Neuronal stem cell (in vitro differentiated cells): Measurements from ENCODE around the gene MACF1.

Source experiments
- DNase-seq: peaks from one replicate; pipeline ENCODE4 v3.0.0-alpha.2; 2013; ENCODE audit warnings: low spot score
- H2AFZ ChIP-seq: one replicate; pipeline ENCODE4 v1.6.1; 2013; ENCODE audit warnings: mild to moderate bottlenecking, low read length, inconsistent platforms
- H2AK5ac ChIP-seq: 2 replicates; pipeline ENCODE4 v1.6.1; 2013; ENCODE audit warnings: low read depth, mild to moderate bottlenecking, inconsistent platforms, low read length, moderate library complexity, mixed read lengths
- H2BK120ac ChIP-seq: 2 replicates; pipeline ENCODE4 v1.6.1; 2013; ENCODE audit warnings: low read depth, mild to moderate bottlenecking, inconsistent platforms, low read length, moderate library complexity, mixed read lengths
- H2BK12ac ChIP-seq: one replicate; pipeline ENCODE4 v1.6.1; 2013; ENCODE audit warnings: low read length, inconsistent platforms
- H2BK15ac ChIP-seq: 2 replicates; pipeline ENCODE4 v1.6.1; 2013; ENCODE audit warnings: mild to moderate bottlenecking, low read length, inconsistent platforms, mixed read lengths
- H2BK5ac ChIP-seq: one replicate; pipeline ENCODE4 v1.6.1; 2013; ENCODE audit warnings: inconsistent platforms, mild to moderate bottlenecking, low read length, moderate library complexity
- H3K14ac ChIP-seq: one replicate; pipeline ENCODE4 v1.6.1; 2013; ENCODE audit warnings: low read length, inconsistent platforms
- H3K18ac ChIP-seq: 2 replicates; pipeline ENCODE4 v1.6.1; 2013; ENCODE audit warnings: low read length, inconsistent platforms
- H3K23ac ChIP-seq: 2 replicates; pipeline ENCODE4 v1.6.1; 2013; ENCODE audit warnings: low read depth, mild to moderate bottlenecking, mixed read lengths, low read length, inconsistent platforms; ENCODE audit not compliant: poor library complexity
- H3K27ac ChIP-seq: replicated peaks from 3 replicates; pipeline ENCODE4 v1.5.1; 2013; ENCODE audit warnings: low read length, inconsistent platforms
- H3K27me3 ChIP-seq, 3 experiments: 2 replicates each; pipeline ENCODE4 v1.6.1; 2013; ENCODE audit warnings: low read length in 3 of 3, mild to moderate bottlenecking in 2 of 3, inconsistent platforms in 1 of 3, low read depth in 1 of 3, mixed read lengths in 1 of 3, moderate library complexity in 1 of 3; ENCODE audit not compliant: control insufficient read depth in 3 of 3, insufficient read depth in 3 of 3
- H3K36me3 ChIP-seq, 2 donors: replicated peaks in 1 of 2; 2 replicates each; pipeline ENCODE4 v1.6.1; 2013; ENCODE audit warnings: low read length in 2 of 2; ENCODE audit not compliant: control insufficient read depth in 2 of 2, insufficient read depth in 2 of 2
- H3K4ac ChIP-seq: 2 replicates; pipeline ENCODE4 v1.6.1; 2013; ENCODE audit warnings: inconsistent platforms, mild to moderate bottlenecking, low read length, moderate library complexity
- H3K4me1 ChIP-seq, 2 donors: 1 replicate in 1 of 2; 2 replicates in 1 of 2; pipeline ENCODE4 v1.6.1; 2013; ENCODE audit warnings: low read length in 2 of 2, low read depth in 1 of 2; ENCODE audit not compliant: control insufficient read depth in 2 of 2, insufficient read depth in 1 of 2
- H3K4me2 ChIP-seq: one replicate; pipeline ENCODE4 v1.6.1; 2013; ENCODE audit warnings: mild to moderate bottlenecking, low read length, inconsistent platforms; ENCODE audit not compliant: insufficient read depth, poor library complexity, severe bottlenecking
- H3K4me3 ChIP-seq, 2 donors: 2 replicates each; pipeline ENCODE4 v1.5.1; 2013; ENCODE audit warnings: low read length in 2 of 2, mild to moderate bottlenecking in 2 of 2, inconsistent platforms in 1 of 2, moderate library complexity in 1 of 2
- H3K79me1 ChIP-seq: one replicate; pipeline ENCODE4 v1.6.1; 2013; ENCODE audit warnings: low read depth, mild to moderate bottlenecking, inconsistent platforms, low read length, moderate library complexity
- H3K9ac ChIP-seq: one replicate; pipeline ENCODE4 v1.6.1; 2013; ENCODE audit warnings: mild to moderate bottlenecking, low read depth, low read length, inconsistent platforms; ENCODE audit not compliant: poor library complexity
- H3K9me3 ChIP-seq, 2 donors: replicated peaks in 1 of 2; 2 replicates each; pipeline versions ENCODE3 to v1.6.1; 2013; ENCODE audit warnings: low read length in 2 of 2, mild to moderate bottlenecking in 2 of 2, inconsistent platforms in 1 of 2, low read depth in 1 of 2, mixed read lengths in 1 of 2, moderate library complexity in 1 of 2; ENCODE audit not compliant: control insufficient read depth in 2 of 2, insufficient read depth in 1 of 2
- H4K8ac ChIP-seq: one replicate; pipeline ENCODE4 v1.6.1; 2013; ENCODE audit warnings: low read depth, mild to moderate bottlenecking, inconsistent platforms, low read length, moderate library complexity
- H4K91ac ChIP-seq: one replicate; pipeline ENCODE4 v1.6.1; 2013; ENCODE audit warnings: low read length, low read depth, mild to moderate bottlenecking, inconsistent platforms; ENCODE audit not compliant: poor library complexity
- WGBS, 2 donors: extraction: QIAGEN DNeasy Blood & Tissue Kit; methylation state at CpG; one replicate each; pipeline ENCODE4 v1.1.7; 2013; ENCODE audit warnings: missing lambda C conversion rate in 2 of 2, mixed read lengths in 1 of 2; ENCODE audit not compliant: insufficient read length in 2 of 2, insufficient replicate concordance in 1 of 2; ENCODE audit errors: extremely low coverage in 2 of 2; 5-methylcytosine and 5-hydroxymethylcytosine counted together

Gene MACF1

DNA sequence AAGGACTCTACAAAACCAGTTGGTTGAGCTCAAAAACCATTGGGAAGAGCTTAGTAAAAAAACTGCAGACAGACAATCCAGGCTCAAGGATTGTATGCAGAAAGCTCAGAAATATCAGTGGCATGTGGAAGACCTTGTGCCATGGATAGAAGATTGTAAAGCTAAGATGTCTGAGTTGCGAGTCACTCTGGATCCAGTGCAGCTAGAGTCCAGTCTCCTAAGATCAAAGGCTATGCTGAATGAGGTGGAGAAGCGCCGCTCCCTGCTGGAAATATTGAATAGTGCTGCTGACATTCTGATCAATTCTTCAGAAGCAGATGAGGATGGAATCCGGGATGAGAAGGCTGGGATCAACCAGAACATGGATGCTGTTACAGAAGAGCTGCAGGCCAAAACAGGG lies 183.0 kb downstream of the MACF1 start:
- Histone ChIP-seq H3K4me2 (no peak overlapping the region), H3K36me3 (peaks cover 29 to 84% of the 10 kb centered on the region in 2 donors), H3K4me3 (no peak overlapping the region), H2BK15ac (no peak overlapping the region), H2AFZ (no peak overlapping the region), H3K79me1 (no peaks in the 10 kb centered on the region), H3K27ac (no peak overlapping the region), H3K27me3 (no peaks in the 10 kb centered on the region), H3K9ac (no peak overlapping the region), H3K9me3 (no peaks in the 10 kb centered on the region), H2AK5ac (no peak overlapping the region), H2BK120ac (no peak overlapping the region), H3K23ac (no peak overlapping the region), H3K4ac (no peak overlapping the region), H2BK12ac (no peak overlapping the region), H3K4me1 (peaks cover 5 to 14% of the 10 kb centered on the region in 2 donors), H2BK5ac (no peak overlapping the region), H3K18ac (no peak overlapping the region), H3K14ac (no peak overlapping the region), H4K8ac (no peak overlapping the region), H4K91ac (no peak overlapping the region)
- DNase-seq: no peak
- no CpG with 5 or more reads among the region's 4 CpGs for WGBS, 2 donors

- Histone ChIP-seq H3K27ac (peak overlapping the region; percentile 43), H3K4me3 (no peak overlapping the region), H3K36me3 (peaks cover 15 to 49% of the 10 kb centered on the region in 2 donors), H2BK120ac (no peak overlapping the region), H2BK5ac (no peak overlapping the region), H3K14ac (no peak overlapping the region), H3K79me1 (peaks cover 3% of the 10 kb centered on the region), H2BK15ac (no peak overlapping the region), H3K4me2 (no peak overlapping the region), H3K23ac (no peak overlapping the region), H3K9ac (no peak overlapping the region), H3K4ac (no peak overlapping the region), H3K9me3 (no peaks in the 10 kb centered on the region), H3K4me1 (peaks cover 14 to 33% of the 10 kb centered on the region in 2 donors), H3K27me3 (no peaks in the 10 kb centered on the region), H4K8ac (no peak overlapping the region), H4K91ac (no peak overlapping the region), H2BK12ac (no peak overlapping the region), H3K18ac (no peak overlapping the region), H2AFZ (no peak overlapping the region), H2AK5ac (no peak overlapping the region)
- no peak for DNase-seq
- WGBS, 2 donors: no CpG with 5 or more reads among the region's 5 CpGs
These were observed 187.5 kb downstream of the MACF1 start for GRCh38 chr1:39391691-39392679.

GRCh38 chr1:39392851-39393573 lies 188.5 kb downstream of the MACF1 start:
- H3K18ac ChIP-seq: no peak overlapping the region
- H4K8ac ChIP-seq: no peak overlapping the region
- H3K27me3 ChIP-seq: no peaks in the 10 kb centered on the region
- no peak overlapping the region for H4K91ac ChIP-seq
- H3K9ac ChIP-seq: no peak overlapping the region
- peaks cover 8 to 39% of the 10 kb centered on the region in 2 donors for H3K36me3 ChIP-seq
- no peak overlapping the region for H2BK12ac ChIP-seq
- no peak overlapping the region for H2BK120ac ChIP-seq
- no peak overlapping the region for H2BK5ac ChIP-seq
- WGBS, 2 donors: no CpG with 5 or more reads among the region's 4 CpGs
- H3K4me3 ChIP-seq: no peak overlapping the region
- no peak for DNase-seq
- no peak overlapping the region for H3K23ac ChIP-seq
- H3K79me1 ChIP-seq: peaks cover 3% of the 10 kb centered on the region
- H2AFZ ChIP-seq: no peak overlapping the region
- H3K27ac ChIP-seq: peak overlapping the region; percentile 43
- H2BK15ac ChIP-seq: no peak overlapping the region
- no peaks in the 10 kb centered on the region for H3K9me3 ChIP-seq
- no peak overlapping the region for H3K4ac ChIP-seq
- no peak overlapping the region for H3K14ac ChIP-seq
- no peak overlapping the region for H2AK5ac ChIP-seq
- peaks cover 14 to 39% of the 10 kb centered on the region in 2 donors for H3K4me1 ChIP-seq
- peak overlapping the region; percentile 0 for H3K4me2 ChIP-seq

- H2BK12ac ChIP-seq: no peak overlapping the region
- no peak overlapping the region for H4K91ac ChIP-seq
- no peaks in the 10 kb centered on the region for H3K27me3 ChIP-seq
- H2BK120ac ChIP-seq: no peak overlapping the region
- H3K4me3 ChIP-seq: no peak overlapping the region
- no CpG with 5 or more reads among the region's 11 CpGs for WGBS, 2 donors
- DNase-seq: no peak
- no peak overlapping the region for H3K18ac ChIP-seq
- no peak overlapping the region for H3K14ac ChIP-seq
- H3K23ac ChIP-seq: no peak overlapping the region
- H3K79me1 ChIP-seq: peaks cover 3% of the 10 kb centered on the region
- no peak overlapping the region for H2BK15ac ChIP-seq
- H3K9ac ChIP-seq: no peak overlapping the region
- no peak overlapping the region for H2AK5ac ChIP-seq
- no peak overlapping the region for H3K4ac ChIP-seq
- H4K8ac ChIP-seq: no peak overlapping the region
- H2BK5ac ChIP-seq: no peak overlapping the region
- no peak overlapping the region for H3K4me2 ChIP-seq
- peaks cover 4 to 33% of the 10 kb centered on the region in 2 donors for H3K36me3 ChIP-seq
- H2AFZ ChIP-seq: no peak overlapping the region
- peaks cover 17 to 44% of the 10 kb centered on the region in 2 donors for H3K4me1 ChIP-seq
- H3K9me3 ChIP-seq: no peaks in the 10 kb centered on the region
- H3K27ac ChIP-seq: no peak overlapping the region
These were observed 189.2 kb downstream of the MACF1 start for GRCh38 chr1:39393645-39394044.
